ENCODE results near the gene BTBD6.
"Not testable (repeated sequence)": the region's sequence is repeated elsewhere in the genome, so short reads cannot be mapped to it uniquely, and the experiment has no call there.

Gene BTBD6

DNA sequence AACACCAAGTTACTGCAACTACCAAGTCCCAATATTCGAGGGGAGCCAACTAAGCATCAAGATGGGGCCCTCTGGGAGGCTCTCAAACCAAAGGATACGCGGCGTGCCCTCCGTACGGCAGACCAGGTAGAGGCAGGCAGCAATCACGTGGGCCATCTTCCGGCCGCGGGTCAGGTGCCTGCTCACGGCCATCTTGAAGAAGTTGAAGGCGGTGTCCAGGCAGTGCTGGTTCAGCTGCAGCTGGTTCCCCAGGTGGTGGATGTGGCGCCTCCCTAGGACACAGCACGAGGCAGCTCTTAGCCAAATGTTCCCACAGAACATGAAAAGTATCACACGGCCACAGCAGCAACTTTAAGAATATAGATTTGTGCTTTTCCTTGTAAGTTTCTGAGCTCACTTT is 24.3 kb downstream of the BTBD6 start:
- Histone ChIP-seq H3K36me3 (ENCODE audit: control insufficient read depth, insufficient read depth, low read length) (peaks cover 5% of the 10 kb centered on the region), H3K27me3 (replicated peaks; ENCODE audit: control insufficient read depth, insufficient read depth, low read length) (no peaks in the 10 kb centered on the region), H3K4me3 (replicated peaks; ENCODE audit: low read depth, low read length) (no peak overlapping the region)
- TF ChIP-seq, protein P1, sequence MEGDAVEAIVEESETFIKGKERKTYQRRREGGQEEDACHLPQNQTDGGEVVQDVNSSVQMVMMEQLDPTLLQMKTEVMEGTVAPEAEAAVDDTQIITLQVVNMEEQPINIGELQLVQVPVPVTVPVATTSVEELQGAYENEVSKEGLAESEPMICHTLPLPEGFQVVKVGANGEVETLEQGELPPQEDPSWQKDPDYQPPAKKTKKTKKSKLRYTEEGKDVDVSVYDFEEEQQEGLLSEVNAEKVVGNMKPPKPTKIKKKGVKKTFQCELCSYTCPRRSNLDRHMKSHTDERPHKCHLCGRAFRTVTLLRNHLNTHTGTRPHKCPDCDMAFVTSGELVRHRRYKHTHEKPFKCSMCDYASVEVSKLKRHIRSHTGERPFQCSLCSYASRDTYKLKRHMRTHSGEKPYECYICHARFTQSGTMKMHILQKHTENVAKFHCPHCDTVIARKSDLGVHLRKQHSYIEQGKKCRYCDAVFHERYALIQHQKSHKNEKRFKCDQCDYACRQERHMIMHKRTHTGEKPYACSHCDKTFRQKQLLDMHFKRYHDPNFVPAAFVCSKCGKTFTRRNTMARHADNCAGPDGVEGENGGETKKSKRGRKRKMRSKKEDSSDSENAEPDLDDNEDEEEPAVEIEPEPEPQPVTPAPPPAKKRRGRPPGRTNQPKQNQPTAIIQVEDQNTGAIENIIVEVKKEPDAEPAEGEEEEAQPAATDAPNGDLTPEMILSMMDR (IDR thresholded peaks at IDR 0.05; ENCODE audit: insufficient read depth, low read length, poor library complexity, severe bottlenecking) = no peak
- DNase-seq (ENCODE audit: extremely low read depth, insufficient read length) = no peak

GRCh38 chr14:105273062-105273461 is 24.7 kb downstream of the BTBD6 start:
- Histone ChIP-seq H3K36me3 (ENCODE audit: control insufficient read depth, insufficient read depth, low read length) (peaks cover 2% of the 10 kb centered on the region), H3K4me3 (replicated peaks; ENCODE audit: low read depth, low read length) (no peak overlapping the region), H3K27me3 (replicated peaks; ENCODE audit: control insufficient read depth, insufficient read depth, low read length) (no peaks in the 10 kb centered on the region)
- no peak for DNase-seq (ENCODE audit: extremely low read depth, insufficient read length)
- TF ChIP-seq, protein P1 (IDR thresholded peaks at IDR 0.05; ENCODE audit: insufficient read depth, low read length, poor library complexity, severe bottlenecking) = no peak

DNA sequence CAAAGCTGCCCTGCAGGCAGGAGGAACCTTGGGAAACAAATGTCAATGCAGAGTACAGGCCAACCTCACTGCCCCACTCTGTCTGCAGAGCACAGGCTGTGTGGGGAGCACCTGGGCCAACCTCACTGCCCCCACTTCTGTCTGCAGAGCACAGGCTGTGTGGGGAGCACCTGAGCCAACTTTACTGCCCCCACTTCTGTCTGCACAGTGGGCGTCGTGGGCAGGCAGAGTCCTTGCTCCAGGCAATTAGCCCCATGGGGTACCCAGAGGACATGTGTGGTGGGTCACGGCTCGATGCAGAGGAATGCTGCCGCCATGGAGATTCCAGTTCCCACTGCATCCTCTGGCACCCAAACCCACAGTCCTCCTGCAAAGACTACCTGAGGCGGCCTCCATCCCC is 26.3 kb downstream of the BTBD6 start:
- Histone ChIP-seq H3K27me3 (replicated peaks; ENCODE audit: control insufficient read depth, insufficient read depth, low read length) (no peaks in the 10 kb centered on the region), H3K4me3 (replicated peaks; ENCODE audit: low read depth, low read length) (no peak overlapping the region), H3K36me3 (ENCODE audit: control insufficient read depth, insufficient read depth, low read length) (peaks cover 1% of the 10 kb centered on the region; the same call in 1 of the 2 replicates)
- DNase-seq (ENCODE audit: extremely low read depth, insufficient read length) = no peak
- TF ChIP-seq, protein P1 (IDR thresholded peaks at IDR 0.05; ENCODE audit: insufficient read depth, low read length, poor library complexity, severe bottlenecking) = no peak

DNA sequence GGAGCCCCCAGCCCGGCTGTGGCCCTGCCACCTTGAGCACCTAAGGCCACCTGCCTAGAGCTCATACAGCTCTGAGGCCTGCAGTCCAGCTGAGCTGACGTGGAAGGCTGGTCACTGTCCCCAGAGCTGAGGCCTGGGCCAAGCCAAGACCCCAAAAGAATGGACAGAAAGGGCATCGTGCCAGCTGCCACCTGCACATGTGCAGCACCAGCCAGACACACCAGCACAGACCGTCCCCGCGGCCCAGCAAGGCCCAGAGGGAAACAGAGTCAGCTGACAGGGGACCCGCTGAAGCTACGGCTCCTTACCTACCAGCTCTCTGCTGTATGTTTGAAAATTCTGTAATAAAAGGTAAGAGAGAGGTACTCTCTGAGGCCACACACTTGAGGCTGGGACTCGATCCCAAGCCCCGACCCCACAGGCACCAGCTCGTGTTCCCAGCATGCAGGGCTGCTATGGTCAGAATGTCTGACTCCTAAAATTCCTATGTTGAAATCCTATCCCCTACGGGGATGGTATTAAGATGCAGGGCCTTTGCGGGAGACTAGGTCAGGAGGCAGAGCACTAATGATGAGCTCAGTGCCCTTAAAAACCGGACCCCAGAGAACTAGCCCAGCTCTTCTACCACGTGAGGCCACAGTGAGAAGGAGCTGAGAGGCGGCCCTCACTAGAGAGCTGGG is 27.1 kb downstream of the BTBD6 start:
- H3K4me3 ChIP-seq (replicated peaks; ENCODE audit: low read depth, low read length) = no peak overlapping the region
- H3K36me3 ChIP-seq (ENCODE audit: control insufficient read depth, insufficient read depth, low read length) = peaks cover 1% of the 10 kb centered on the region
- no peaks in the 10 kb centered on the region for H3K27me3 ChIP-seq (replicated peaks; ENCODE audit: control insufficient read depth, insufficient read depth, low read length)
- DNase-seq (ENCODE audit: extremely low read depth, insufficient read length) = no peak
- TF ChIP-seq, protein P1 (IDR thresholded peaks at IDR 0.05; ENCODE audit: insufficient read depth, low read length, poor library complexity, severe bottlenecking) = no peak

DNA sequence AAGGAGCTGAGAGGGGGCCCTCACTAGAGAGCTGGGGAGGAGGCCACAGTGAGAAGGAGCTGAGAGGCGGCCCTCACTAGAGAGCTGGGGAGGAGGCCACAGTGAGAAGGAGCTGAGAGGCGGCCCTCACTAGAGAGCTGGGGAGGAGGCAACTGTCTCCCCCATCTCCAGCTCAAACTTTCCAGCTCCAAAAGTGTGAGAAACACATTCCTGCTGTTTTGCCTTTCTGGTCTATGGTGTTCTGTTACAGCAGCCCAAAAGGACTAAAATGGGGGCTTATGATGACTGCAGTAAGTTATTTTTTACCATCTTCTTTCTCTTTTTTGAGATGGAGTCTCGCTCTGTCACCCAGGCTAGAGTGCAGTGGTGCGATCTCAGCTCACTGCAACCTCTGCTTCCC is 29.1 kb downstream of the BTBD6 start:
- H3K27me3 ChIP-seq (replicated peaks; ENCODE audit: control insufficient read depth, insufficient read depth, low read length); H3K4me3 ChIP-seq (replicated peaks; ENCODE audit: low read depth, low read length); H3K36me3 ChIP-seq (ENCODE audit: control insufficient read depth, insufficient read depth, low read length); DNase-seq (ENCODE audit: extremely low read depth, insufficient read length): not testable (repeated sequence)

GRCh38 chr14:105279642-105280361 is 31.5 kb downstream of the BTBD6 start:
- no peaks in the 10 kb centered on the region for H3K27me3 ChIP-seq (replicated peaks; ENCODE audit: control insufficient read depth, insufficient read depth, low read length)
- DNase-seq (ENCODE audit: extremely low read depth, insufficient read length) = no peak
- TF ChIP-seq, protein P1 (IDR thresholded peaks at IDR 0.05; ENCODE audit: insufficient read depth, low read length, poor library complexity, severe bottlenecking) = no peak
- no peak overlapping the region for H3K4me3 ChIP-seq (replicated peaks; ENCODE audit: low read depth, low read length)
- H3K36me3 ChIP-seq (ENCODE audit: control insufficient read depth, insufficient read depth, low read length) = peaks cover 1% of the 10 kb centered on the region

All from GM06990 (cell line).